AG09319 (cell line): ENCODE results near the gene AGBL1.

ENCODE experiments used
- DNase-seq: peaks from one replicate; pipeline ENCODE4 v3.0.0-alpha.2; 2010; ENCODE audit warnings: low read depth; ENCODE audit errors: extremely low read depth
- TF ChIP-seq, protein P1 (sequence below): IDR thresholded peaks from 2 replicates; pipeline ENCODE4 v1.5.1; 2011; ENCODE audit warnings: low read depth, mild to moderate bottlenecking, inconsistent platforms, low read length, moderate library complexity

The AGBL1 gene

GRCh38 chr15:86557018-86557550 lies 477.4 kb downstream of the AGBL1 start:
- TF ChIP-seq, protein P1, sequence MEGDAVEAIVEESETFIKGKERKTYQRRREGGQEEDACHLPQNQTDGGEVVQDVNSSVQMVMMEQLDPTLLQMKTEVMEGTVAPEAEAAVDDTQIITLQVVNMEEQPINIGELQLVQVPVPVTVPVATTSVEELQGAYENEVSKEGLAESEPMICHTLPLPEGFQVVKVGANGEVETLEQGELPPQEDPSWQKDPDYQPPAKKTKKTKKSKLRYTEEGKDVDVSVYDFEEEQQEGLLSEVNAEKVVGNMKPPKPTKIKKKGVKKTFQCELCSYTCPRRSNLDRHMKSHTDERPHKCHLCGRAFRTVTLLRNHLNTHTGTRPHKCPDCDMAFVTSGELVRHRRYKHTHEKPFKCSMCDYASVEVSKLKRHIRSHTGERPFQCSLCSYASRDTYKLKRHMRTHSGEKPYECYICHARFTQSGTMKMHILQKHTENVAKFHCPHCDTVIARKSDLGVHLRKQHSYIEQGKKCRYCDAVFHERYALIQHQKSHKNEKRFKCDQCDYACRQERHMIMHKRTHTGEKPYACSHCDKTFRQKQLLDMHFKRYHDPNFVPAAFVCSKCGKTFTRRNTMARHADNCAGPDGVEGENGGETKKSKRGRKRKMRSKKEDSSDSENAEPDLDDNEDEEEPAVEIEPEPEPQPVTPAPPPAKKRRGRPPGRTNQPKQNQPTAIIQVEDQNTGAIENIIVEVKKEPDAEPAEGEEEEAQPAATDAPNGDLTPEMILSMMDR = no peak
- DNase-seq = no peak

- TF ChIP-seq, protein P1 = no peak
- no peak for DNase-seq
Observed at GRCh38 chr15:86558252-86558651, 478.6 kb downstream of the AGBL1 start.

- no peak for DNase-seq
- TF ChIP-seq, protein P1 = no peak
Observed at GRCh38 chr15:86558686-86559085, 479.0 kb downstream of the AGBL1 start.

DNA sequence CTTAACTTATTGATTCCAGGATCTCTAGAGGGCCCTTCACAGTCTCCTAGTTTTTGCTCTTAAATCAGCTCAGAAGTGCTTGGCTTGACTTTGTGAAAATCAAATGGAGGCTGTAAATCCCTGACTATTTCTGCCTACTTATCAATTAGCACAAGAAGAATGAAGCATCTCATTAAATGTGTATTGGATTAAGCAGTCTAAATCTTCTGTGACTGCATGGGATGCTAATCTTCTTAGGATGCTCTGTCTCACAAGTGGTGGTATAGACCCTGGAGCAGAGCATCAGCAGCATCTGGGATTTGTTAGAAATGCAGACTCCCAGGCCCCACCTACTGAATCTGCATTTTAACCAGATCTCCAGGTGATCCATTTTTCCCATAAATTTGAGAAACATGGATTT lies 488.7 kb downstream of the AGBL1 start:
- TF ChIP-seq, protein P1 = no peak
- no peak for DNase-seq

DNA sequence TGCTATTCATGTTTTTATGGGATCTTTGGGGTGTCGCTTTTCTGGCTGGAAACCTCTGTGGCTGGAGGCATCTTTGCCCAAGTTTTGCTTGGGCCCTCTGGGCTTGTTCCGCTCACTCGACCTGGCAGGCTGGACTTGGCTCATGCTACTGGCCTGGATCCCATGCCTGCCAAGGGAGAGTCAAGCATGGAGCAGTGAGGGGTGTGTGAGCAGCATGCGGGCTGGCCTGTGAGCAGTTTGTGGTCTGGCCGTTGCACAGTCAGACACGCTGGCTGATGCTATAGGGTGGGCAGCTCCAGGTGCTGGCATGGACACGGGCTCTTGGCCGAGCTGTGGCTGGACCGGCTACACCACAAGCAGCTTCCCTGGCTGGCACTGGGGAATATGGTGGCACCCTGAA lies 491.1 kb downstream of the AGBL1 start:
- no peak for DNase-seq
- TF ChIP-seq, protein P1 = no peak

DNA sequence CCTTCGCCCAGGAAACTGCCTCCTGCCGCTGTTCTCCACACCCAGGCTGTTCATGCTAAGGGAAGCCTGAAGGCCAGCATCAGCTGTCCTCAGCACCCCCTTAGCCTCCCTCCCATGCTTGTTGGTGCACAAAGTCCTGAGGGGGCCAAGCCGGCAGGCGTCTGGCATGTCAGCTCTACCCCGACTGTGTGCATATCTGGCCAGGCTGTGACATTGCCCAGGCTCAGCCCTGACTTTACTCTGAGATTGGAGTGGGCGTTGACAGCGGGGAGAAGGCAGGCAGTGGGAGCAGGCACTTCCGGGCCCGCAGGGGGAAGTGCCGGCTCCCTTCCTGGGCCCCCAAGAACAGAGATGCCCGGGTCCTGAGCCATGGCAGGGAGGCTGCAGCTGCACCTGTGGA lies 492.2 kb downstream of the AGBL1 start:
- DNase-seq = no peak
- TF ChIP-seq, protein P1 = no peak

DNA sequence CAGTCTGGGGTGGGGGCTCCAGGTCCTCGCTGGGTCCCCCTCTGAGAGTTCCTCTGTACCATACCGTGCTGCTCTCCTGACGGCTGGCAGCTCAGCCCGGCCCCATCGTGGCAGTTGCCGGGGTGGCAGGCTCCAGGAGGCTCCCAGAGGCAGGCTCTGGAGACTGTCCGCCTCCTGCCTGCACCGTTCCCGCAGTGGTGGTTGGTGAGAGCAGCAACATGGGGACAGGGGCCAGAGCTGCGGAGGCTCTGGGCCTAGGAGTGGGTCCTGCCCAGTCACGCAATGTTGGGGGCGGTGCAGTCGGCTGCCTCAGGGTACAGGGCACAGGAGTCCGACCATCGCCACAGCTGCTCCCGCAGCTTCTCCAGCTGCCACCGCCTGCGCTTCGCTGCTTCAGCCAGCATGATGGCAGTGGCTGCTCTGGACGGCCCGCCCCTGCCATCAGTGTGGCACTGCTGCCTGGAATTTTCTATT lies 492.7 kb downstream of the AGBL1 start:
- TF ChIP-seq, protein P1 = no peak

More for the DNA sequence above, 492.7 kb downstream of the AGBL1 start:
- DNase-seq = no peak
